NT2/D1 (cell line): ENCODE data around the gene DMXL2.

Source experiments
- SUZ12 ChIP-seq: IDR thresholded peaks from 2 replicates; pipeline ENCODE4 v1.6.1; 2011; ENCODE audit not compliant: insufficient read length, insufficient read depth; ENCODE audit errors: extremely low read depth
- YY1 ChIP-seq: IDR thresholded peaks from 2 replicates; pipeline ENCODE4 v1.6.1; 2011; ENCODE audit not compliant: insufficient read length, insufficient read depth
- ZNF274 ChIP-seq: IDR thresholded peaks from 2 replicates; pipeline ENCODE4 v1.6.1; 2011; ENCODE audit warnings: mild to moderate bottlenecking, low read depth, low read length

DNA sequence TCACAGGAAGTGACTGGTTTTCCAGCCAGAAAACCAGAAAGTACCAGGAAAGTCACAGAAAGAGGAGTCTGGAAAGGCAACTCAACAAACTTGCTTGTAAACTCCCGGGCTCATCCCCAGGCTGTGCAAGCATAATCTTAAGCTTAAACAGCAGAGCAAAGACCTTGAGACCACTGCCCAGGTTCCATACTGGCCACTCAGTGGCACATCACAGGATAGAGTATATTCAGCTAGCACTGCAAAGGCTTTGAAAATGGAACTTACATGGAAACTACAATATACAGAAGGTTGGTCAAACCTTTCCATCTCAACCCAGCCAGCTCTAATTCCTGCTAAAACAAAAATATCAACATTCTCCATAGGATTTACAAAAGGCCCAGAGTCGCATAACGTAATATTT lies 20.1 kb downstream of the DMXL2 start:
- TF ChIP-seq ZNF274 (no peak), YY1 (no peak), SUZ12 (no peak)
